Measurements from ENCODE around the gene MT1M. TPM values are rescaled to one million over a fixed set of nuclear protein-coding genes. Genes with fewer than 3 reads are reported as not detected.

MT1M gene
- total RNA-seq, 2 experiments from 2014 or later = not detected

DNA sequence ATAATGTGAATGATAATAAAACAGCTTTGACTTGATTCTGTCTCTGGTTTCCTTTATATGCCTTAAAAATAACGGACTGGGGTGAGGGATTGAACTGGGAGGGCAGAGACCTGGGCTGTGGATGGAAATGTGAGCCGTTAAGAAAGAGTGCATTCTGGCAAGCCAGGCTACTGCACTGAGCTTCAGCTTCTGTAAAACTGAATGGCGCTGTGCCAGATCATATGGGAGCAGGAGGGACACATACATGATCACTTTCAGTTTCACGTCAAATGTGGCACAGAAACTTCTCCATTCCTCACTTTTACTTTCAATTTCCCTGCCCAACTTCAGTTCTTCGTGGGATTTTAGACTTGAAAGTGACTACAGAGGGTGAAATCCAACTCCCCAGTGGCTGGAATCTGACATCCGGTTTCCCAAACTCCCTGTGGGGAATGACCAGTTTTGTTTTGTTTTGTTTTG is 23.0 kb upstream of the MT1M start:
- peak overlapping the region; percentile 81 for H3K4me3 Mint-ChIP-seq
- no peaks in the 10 kb centered on the region for H3K27me3 Mint-ChIP-seq
- intact Hi-C loops (cut with micrococcal nuclease) = loop anchor here (1.0 to 5.0 kb wide), 4 partner anchors 33 to 403 kb away; no protein-coding TSS in a partner anchor
- POLR2A ChIA-PET = no interaction called here
- H3K27ac Mint-ChIP-seq = peak overlapping the region; percentile 79
- peak; percentile 82 for DNase-seq
- CTCF ChIA-PET = interaction anchor here (1.4 to 4.0 kb wide), 5 partner anchors 8 to 92 kb away, joined by 3 to 16 read pairs (median 5); partner anchors contain the start of gene MT1A
- H3K4me1 Mint-ChIP-seq (ENCODE audit: low read depth) = peaks cover 69% of the 10 kb centered on the region
- H3K9me3 Mint-ChIP-seq = no peaks in the 10 kb centered on the region
- H3K36me3 Mint-ChIP-seq = no peaks in the 10 kb centered on the region

DNA sequence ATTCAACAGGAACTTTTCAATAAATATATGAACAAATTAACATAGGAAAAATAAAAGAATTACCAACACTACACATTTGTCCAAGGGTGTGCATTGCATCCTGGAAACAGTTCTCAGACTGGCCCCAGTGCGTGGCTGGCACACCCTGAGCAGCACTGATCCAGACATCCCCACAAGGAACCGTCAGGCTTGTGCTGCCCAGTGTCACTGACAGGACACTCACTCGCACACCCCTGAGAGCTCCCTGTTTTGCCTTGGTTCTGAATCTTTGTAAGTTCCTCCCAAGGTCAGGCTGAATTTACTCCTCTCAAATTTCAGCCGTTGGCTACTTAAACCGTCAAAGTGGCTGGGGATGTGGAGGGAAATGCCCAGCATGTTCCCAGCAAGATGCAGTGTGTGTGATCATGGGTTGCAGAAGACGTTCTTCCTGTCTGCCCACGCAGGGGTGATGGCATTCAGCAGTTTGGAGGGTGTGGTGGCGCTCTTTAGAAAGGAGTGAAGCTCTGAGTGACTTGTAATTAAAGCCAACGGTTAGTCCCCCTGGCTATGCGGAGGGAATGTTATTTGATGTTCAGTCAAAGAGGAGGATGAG is 22.3 kb upstream of the MT1M start:
- Mint-ChIP-seq H3K36me3 (no peaks in the 10 kb centered on the region), H3K9me3 (no peaks in the 10 kb centered on the region), H3K27ac (peak overlapping the region; percentile 79), H3K4me1 (ENCODE audit: low read depth) (peaks cover 76% of the 10 kb centered on the region), H3K27me3 (no peaks in the 10 kb centered on the region), H3K4me3 (peak overlapping the region; percentile 81)
- DNase-seq = peak; percentile 91
- intact Hi-C loops (cut with micrococcal nuclease) = loop anchor here (1.0 to 5.0 kb wide), 3 partner anchors 47 to 413 kb away; partner anchors contain the start of genes MT1F, NUDT21 and OGFOD1
- CTCF ChIA-PET = interaction anchor here (1.2 to 4.0 kb wide), 4 partner anchors 9 to 91 kb away, joined by 3 to 16 read pairs (median 8); partner anchors contain the start of gene MT1A
- POLR2A ChIA-PET = interaction anchor here (1.3 kb wide), 1 partner anchor 15 kb away, joined by 6 read pairs; the partner anchor contains the start of gene MT1E

DNA sequence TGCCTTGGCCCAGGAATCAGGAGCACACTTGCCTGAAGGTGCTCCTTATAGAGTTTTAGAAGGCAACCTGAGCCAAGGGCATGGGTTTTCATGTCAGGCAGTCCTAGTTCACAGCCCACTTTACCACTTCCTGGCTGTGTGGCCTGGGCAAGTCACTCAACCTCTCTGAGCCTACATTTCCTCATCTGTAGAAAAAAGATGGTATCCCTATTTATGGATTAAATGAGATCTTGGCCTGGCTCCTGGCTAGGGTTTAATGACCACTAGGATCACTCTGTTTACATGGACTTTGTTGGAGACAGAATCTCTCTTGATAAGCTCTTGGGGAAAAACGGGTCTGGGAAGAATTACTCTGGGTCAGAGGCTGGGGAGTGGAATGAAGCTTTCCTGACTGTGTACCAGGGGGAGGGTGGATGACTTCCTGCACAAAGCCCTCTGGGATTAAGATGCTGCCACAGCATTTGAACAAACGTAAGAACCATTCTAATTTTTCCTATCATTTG is 21.8 kb upstream of the MT1M start:
- no peaks in the 10 kb centered on the region for H3K9me3 Mint-ChIP-seq
- no peak for DNase-seq

DNA sequence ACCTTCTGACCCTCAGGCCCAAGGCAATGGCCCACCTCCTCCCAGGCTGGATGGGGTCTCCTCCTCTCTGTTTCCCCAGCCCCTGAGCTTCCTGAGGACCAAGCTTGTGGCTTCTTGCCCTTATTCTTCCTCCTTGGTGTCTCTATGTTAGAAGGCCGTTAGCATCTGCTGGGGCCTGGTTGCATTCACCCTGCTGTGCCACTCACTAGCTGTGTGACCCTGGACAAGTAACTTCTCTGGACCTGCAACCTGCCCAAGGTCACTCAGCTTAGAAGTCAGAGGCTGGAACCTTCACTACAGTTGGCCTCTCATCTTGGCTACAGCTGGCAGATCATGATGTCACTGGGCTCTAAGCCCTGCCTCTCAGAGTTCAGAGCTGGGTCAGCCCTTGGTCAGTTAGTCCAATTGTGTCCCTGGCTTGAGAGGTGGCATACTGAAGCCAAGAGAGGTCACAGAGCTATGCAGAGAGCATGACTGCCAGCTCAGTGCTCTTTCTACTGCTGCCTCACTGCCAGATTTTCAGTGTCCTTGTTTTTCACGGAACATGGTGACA is 21.1 kb upstream of the MT1M start:
- DNase-seq = peak; percentile 31
- Mint-ChIP-seq H3K27ac (peak overlapping the region; percentile 79), H3K4me3 (no peak overlapping the region), H3K36me3 (no peaks in the 10 kb centered on the region), H3K27me3 (no peaks in the 10 kb centered on the region), H3K4me1 (ENCODE audit: low read depth) (peaks cover 75% of the 10 kb centered on the region), H3K9me3 (no peaks in the 10 kb centered on the region)
- ChIA-PET CTCF (interaction anchor here (1.2 to 4.0 kb wide), 3 partner anchors 10 to 35 kb away, joined by 3 to 14 read pairs (median 3); no protein-coding TSS in a partner anchor), POLR2A (interaction anchor here (0.6 to 1.3 kb wide), 2 partner anchors 14 to 23 kb away, joined by 4 to 6 read pairs; partner anchors contain the start of gene MT1E)
- intact Hi-C loops (cut with micrococcal nuclease) = loop anchor here (5.0 kb wide), 2 partner anchors 159 to 414 kb away; partner anchors contain the start of genes NUDT21 and OGFOD1

More for the DNA sequence above, 21.8 kb upstream of the MT1M start:
- POLR2A ChIA-PET = interaction anchor here (1.3 kb wide), 1 partner anchor 14 kb away, joined by 6 read pairs; the partner anchor contains the start of gene MT1E
- Mint-ChIP-seq H3K27me3 (no peaks in the 10 kb centered on the region), H3K4me3 (peak overlapping the region; percentile 81), H3K4me1 (ENCODE audit: low read depth) (peaks cover 79% of the 10 kb centered on the region), H3K27ac (peak overlapping the region; percentile 79), H3K36me3 (no peaks in the 10 kb centered on the region)
- intact Hi-C loops (cut with micrococcal nuclease) = loop anchor here (1.0 to 5.0 kb wide), 3 partner anchors 47 to 413 kb away; partner anchors contain the start of genes MT1F, NUDT21 and OGFOD1
- CTCF ChIA-PET = interaction anchor here (1.2 to 4.0 kb wide), 4 partner anchors 10 to 91 kb away, joined by 3 to 16 read pairs (median 8); no protein-coding TSS in a partner anchor

DNA sequence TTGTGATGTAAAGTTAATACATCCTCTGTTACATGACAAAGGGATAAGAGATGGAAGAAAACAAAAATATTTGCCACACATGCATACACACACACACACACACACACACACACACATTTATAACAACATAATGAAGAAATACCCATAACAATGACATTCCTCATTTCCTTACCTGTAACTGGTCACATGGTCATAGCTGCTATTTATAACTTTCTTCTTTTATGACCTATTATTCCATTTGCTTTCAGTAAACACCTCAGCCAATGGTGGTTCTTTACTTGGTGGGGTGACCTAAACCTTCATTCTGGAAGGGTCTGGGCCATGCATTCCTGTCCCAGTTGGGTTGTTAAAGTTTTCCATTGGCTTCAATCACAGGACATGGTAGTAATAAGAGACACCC is 18.8 kb upstream of the MT1M start:
- CTCF ChIA-PET = no interaction called here
- H3K27ac Mint-ChIP-seq = no peak overlapping the region
- H3K27me3 Mint-ChIP-seq = peaks cover 18% of the 10 kb centered on the region
- H3K36me3 Mint-ChIP-seq = no peaks in the 10 kb centered on the region
- no peak overlapping the region for H3K4me3 Mint-ChIP-seq
- intact Hi-C loops (cut with micrococcal nuclease) = loop anchor here (5.0 kb wide), 2 partner anchors 161 to 416 kb away; partner anchors contain the start of genes NUDT21 and OGFOD1
- H3K4me1 Mint-ChIP-seq (ENCODE audit: low read depth) = peaks cover 65% of the 10 kb centered on the region
- no peak for DNase-seq
- POLR2A ChIA-PET = no interaction called here
- no peaks in the 10 kb centered on the region for H3K9me3 Mint-ChIP-seq

DNA sequence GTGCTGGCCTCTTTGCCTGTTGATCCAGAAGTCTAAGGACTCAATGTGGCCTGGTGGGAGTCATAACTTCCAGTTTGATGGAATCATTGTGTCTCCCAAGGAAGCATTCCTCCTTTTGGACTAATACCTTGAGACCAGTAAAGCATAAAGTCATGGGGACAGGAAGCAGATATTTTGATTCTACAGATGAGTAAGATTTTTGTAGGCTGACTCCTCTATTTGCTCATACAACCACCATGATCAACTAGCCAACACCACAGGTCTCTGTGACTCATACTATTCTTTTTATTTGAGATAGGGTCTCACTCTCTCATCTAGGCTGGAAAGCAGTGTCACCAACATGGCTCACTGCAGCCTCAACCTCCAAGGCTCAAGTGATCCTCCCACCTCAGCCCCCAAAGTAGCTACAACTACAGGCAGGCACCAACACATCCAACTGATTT is 17.9 kb upstream of the MT1M start:
- DNase-seq = peak; percentile 66
- Mint-ChIP-seq H3K9me3 (no peaks in the 10 kb centered on the region), H3K4me1 (ENCODE audit: low read depth) (peaks cover 58% of the 10 kb centered on the region), H3K36me3 (no peaks in the 10 kb centered on the region), H3K27me3 (peaks cover 21% of the 10 kb centered on the region), H3K27ac (peak overlapping the region; percentile 34), H3K4me3 (no peak overlapping the region)
- intact Hi-C loops (cut with micrococcal nuclease) = loop anchor here (5.0 kb wide), 2 partner anchors 162 to 417 kb away; partner anchors contain the start of genes NUDT21 and OGFOD1
- ChIA-PET CTCF (interaction anchor here (0.6 to 1.1 kb wide), 2 partner anchors 8 to 29 kb away, joined by 3 read pairs; no protein-coding TSS in a partner anchor), POLR2A (interaction anchor here (0.8 to 1.5 kb wide), 2 partner anchors 9 to 11 kb away, joined by 4 read pairs; partner anchors contain the start of gene MT1E)

DNA sequence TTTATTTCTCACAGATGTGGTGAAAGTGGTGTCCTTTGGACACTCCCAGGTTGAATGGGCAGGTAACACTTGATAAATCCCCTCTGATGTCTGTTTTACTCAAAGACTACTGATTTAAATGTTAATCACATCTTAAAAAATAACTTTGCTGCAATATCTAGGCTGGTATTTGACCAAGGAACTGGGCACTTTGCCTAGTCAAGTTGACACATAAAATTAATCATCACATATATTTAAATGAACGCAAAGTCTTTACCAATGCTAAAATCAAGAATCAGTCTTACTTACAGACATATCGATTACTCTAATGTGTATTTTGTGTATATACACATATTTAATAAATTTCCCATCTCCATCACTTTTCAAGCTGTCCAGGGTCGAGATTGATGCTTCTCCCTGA is 17.1 kb upstream of the MT1M start:
- Mint-ChIP-seq H3K36me3 (no peaks in the 10 kb centered on the region), H3K4me1 (ENCODE audit: low read depth) (peaks cover 53% of the 10 kb centered on the region), H3K27ac (no peak overlapping the region), H3K9me3 (no peaks in the 10 kb centered on the region), H3K4me3 (no peak overlapping the region), H3K27me3 (peaks cover 22% of the 10 kb centered on the region)
- ChIA-PET POLR2A (interaction anchor here (0.8 to 1.5 kb wide), 2 partner anchors 8 to 10 kb away, joined by 4 read pairs; partner anchors contain the start of gene MT1E), CTCF (interaction anchor here (0.6 to 1.1 kb wide), 3 partner anchors 8 to 28 kb away, joined by 3 read pairs; no protein-coding TSS in a partner anchor)
- no peak for DNase-seq
- intact Hi-C loops (cut with micrococcal nuclease) = no loop called here

DNA sequence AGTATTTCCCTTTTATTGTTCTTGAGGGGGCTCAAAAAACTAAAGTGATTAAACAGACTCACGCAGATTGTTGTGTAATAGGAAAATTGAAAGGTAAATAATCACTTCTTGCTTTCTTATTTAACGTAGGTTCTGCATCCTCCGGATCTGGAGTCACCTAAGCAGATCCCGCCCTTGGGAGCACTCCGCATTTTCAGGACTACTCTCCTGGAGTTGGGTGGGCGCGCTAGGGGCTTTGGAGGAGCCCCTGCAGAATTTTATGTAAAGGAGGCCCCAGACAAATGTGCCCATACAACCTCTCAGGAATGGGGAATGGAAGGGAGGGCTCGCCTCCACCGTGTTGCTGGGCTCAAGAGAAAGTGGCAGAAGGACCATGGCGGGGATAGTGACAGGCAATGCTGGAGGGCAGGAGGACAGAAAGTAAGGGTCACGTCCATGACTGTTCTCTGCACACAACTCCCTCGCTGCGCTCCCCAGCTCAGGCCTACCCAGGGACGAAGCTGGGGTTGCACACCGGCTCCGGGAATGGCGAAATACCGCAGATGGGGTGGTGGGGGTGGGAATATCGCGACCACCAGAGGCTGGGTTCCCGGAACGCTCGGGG is 15.7 kb upstream of the MT1M start:
- intact Hi-C loops (cut with micrococcal nuclease) = no loop called here
- ChIA-PET CTCF (no interaction called here), POLR2A (no interaction called here)
- H3K4me1 Mint-ChIP-seq (ENCODE audit: low read depth) = peaks cover 39% of the 10 kb centered on the region
- no peak for DNase-seq
- H3K36me3 Mint-ChIP-seq = no peaks in the 10 kb centered on the region
- H3K4me3 Mint-ChIP-seq = peak overlapping the region; percentile 37
- no peak overlapping the region for H3K27ac Mint-ChIP-seq
- H3K9me3 Mint-ChIP-seq = no peaks in the 10 kb centered on the region
- peaks cover 22% of the 10 kb centered on the region for H3K27me3 Mint-ChIP-seq

DNA sequence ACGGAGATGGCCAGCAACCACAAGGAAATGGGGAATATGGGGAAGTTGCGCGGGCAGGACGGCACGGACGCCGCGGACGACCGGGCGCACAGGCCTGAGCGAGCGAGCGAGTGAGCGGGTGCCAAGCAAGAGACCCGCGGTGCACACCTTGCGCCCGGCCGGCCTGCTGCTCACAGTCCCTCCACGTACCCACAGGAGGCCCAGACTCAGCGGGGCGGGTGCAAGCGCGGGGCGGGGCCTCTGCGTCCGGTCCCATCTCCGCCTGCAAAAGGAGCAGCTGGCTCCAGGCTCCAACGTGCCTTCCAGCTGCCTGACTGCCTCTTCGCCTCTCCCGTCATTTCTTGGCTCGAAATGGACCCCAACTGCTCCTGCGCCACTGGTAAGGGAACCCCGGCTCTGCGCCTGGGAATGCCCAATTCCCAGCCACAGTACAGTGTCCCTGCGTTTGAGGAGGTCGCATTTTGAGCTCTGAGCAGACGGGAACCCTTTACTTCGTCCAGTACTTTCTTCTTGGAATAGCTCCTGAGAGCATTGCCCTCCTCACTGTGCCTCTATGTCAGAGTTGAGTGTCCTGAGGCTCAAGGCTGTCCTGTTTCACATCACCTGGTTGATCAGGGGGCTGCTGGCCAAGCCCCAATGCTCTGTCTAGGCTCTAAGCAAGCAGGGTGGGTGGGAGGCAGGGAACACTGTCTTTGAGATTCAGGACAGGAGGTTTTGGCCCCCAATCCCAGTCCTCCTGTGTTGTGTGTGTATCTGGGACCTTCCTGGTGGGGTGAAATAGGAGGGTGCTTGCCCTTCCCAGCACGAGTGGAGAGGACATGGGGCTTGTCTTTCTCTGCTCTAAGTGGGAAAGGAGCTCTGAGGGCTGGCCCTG is 15.0 kb upstream of the MT1M start:
- peak; percentile 71 for DNase-seq
- CTCF ChIA-PET = interaction anchor here (1.1 kb wide), 2 partner anchors 9 to 26 kb away, joined by 3 to 4 read pairs; no protein-coding TSS in a partner anchor
- Mint-ChIP-seq H3K27ac (no peak overlapping the region), H3K4me1 (ENCODE audit: low read depth) (peaks cover 35% of the 10 kb centered on the region), H3K9me3 (no peaks in the 10 kb centered on the region), H3K36me3 (no peaks in the 10 kb centered on the region), H3K27me3 (peaks cover 22% of the 10 kb centered on the region), H3K4me3 (peak overlapping the region; percentile 37)
- POLR2A ChIA-PET = no interaction called here
- intact Hi-C loops (cut with micrococcal nuclease) = no loop called here

DNA sequence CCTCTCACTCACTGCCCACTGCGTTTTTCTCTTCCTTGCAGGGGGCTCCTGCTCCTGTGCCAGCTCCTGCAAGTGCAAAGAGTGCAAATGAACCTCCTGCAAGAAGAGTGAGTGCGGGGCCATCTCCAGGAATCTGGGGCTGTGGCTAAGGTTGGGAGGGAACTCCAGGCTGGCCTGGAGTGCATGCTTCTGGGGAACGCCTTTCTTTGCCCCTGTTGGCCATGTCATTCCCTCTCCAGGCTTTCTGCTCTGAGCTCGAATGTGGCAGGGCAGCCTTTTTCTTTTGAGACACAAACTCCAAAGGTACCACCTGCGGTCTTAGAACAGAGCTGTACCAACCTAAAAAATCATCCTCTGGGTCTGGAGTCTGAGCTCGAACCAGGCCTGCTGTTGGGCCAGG is 14.3 kb upstream of the MT1M start:
- Mint-ChIP-seq H3K9me3 (no peaks in the 10 kb centered on the region), H3K27ac (no peak overlapping the region), H3K36me3 (no peaks in the 10 kb centered on the region), H3K4me3 (no peak overlapping the region), H3K27me3 (peaks cover 22% of the 10 kb centered on the region), H3K4me1 (ENCODE audit: low read depth) (peaks cover 31% of the 10 kb centered on the region)
- POLR2A ChIA-PET = no interaction called here
- CTCF ChIA-PET = interaction anchor here (1.1 kb wide), 2 partner anchors 8 to 25 kb away, joined by 3 to 4 read pairs; no protein-coding TSS in a partner anchor
- no peak for DNase-seq
- intact Hi-C loops (cut with micrococcal nuclease) = no loop called here
